GM19351 (cell line): ENCODE data around the gene LIG4.
A peak's percentile ranks its signal among the peaks of the same experiment; 100 is the strongest.

Experiments used
- ATAC-seq: cut with Tn5 transposase; IDR thresholded peaks from one replicate; pipeline ENCODE4 v1.9.1; 2021; ENCODE audit warnings: mild to moderate bottlenecking, moderate library complexity; ENCODE audit not compliant: unreplicated experiment

Gene LIG4

GRCh38 chr13:108194435-108194936, 20.9 kb downstream of the LIG4 start:
- ATAC-seq = no peak

DNA sequence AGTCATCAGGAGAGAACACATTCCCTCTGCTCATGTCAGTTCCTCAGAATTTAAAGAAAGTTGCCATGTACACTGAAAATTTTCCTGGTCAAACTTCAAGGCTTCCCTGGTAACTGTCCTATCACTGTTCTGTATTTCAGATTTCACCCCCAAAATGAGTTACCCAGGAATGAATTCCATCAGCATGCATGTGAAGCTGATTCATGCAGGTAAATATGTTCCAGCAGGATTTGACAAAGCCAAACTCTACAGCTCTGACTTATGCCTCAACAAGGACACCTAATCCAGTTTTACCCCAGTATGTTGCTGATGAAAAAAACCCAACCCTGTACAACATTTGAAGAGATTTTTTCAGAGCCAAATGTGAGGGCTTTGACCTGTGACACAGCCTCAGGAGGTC, 21.5 kb downstream of the LIG4 start:
- ATAC-seq = no peak

- ATAC-seq = no peak
Measured at GRCh38 chr13:108190897-108191296, 24.4 kb downstream of the LIG4 start.

DNA sequence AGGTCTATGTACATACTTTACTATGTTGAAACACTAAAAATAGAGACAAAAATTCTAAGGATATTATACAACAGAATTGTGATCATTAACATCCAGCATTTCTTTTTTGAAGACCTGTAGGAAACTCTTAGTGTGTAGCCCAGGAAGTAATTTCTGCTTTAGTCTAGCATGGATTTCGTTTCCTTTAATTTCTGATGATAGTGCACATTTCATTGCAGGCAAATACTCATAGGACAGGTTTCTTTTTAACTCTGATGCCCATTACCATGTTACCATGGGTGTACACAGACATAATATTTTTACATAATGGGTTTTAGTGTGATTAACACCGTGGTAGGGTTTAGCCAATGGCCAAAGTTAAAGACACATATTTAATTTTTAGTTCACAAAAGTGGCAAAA, 27.1 kb downstream of the LIG4 start:
- no peak for ATAC-seq

DNA sequence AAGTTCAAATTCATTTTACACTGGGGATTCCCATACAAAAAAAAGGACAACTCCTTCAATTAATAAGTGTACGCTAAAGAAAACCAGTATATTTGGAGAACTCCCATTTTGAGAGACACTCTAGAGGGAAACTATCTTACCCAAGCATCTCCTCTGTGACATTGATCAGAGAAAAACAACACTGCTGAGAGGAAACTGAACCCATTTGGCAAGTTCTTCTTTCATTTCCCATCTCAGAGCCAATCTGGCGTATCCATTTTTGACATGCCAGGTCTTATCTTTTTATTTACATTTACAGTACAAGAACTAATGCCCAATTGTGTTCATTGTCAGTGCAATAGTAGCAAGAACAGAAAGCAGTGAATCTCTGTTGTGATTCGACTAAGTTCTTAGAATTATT, 30.1 kb downstream of the LIG4 start:
- ATAC-seq = no peak

- ATAC-seq = no peak
Measured at GRCh38 chr13:108182652-108183051, 32.7 kb downstream of the LIG4 start.

GRCh38 chr13:108178078-108178477, 37.3 kb downstream of the LIG4 start:
- no peak for ATAC-seq

GRCh38 chr13:108176685-108177274, 38.6 kb downstream of the LIG4 start:
- peak; percentile 79 for ATAC-seq

- ATAC-seq = no peak
Measured at GRCh38 chr13:108168929-108169328, 46.4 kb downstream of the LIG4 start.

DNA sequence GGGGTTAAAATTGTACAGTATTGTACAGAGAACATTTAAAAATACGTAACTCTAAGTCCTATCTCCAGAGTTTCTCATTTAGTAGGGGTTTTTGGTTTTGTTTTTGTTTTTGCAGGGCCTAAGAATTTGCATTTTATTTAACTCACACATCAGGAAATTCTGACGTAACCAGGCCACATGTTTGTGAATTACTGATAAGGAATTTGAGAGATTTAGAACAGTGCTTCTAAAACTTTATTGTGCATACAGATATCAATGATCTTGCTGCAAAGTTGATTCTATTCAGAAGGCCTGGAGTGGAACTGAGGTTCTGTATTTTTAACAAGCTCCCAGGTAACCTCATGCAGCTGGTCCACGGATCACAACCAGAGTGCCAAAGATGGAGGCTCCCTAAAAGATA, 49.3 kb downstream of the LIG4 start:
- ATAC-seq = no peak

GRCh38 chr13:108158746-108159145, 56.6 kb downstream of the LIG4 start:
- ATAC-seq = no peak
